CD14-positive monocyte (primary cell): ENCODE results near the gene ATP2A2. TPM values are rescaled to one million over a fixed set of nuclear protein-coding genes. Genes with fewer than 3 reads are reported as not detected.

Experiments used
- DNase-seq, 3 donors: peaks; one replicate each; pipeline ENCODE4 v3.0.0-alpha.2; 2011 to 2022
- H2AFZ ChIP-seq: 2 replicates; pipeline ENCODE4 v1.6.0; 2012; ENCODE audit warnings: mild to moderate bottlenecking, low read depth, low read length, inconsistent platforms; ENCODE audit not compliant: insufficient read depth, poor library complexity, severe bottlenecking
- H3K27ac ChIP-seq, 2 donors: 1 replicate in 1 of 2; 2 replicates in 1 of 2; pipeline ENCODE4 v1.5.1; 2012 to 2013; ENCODE audit warnings: low read length in 2 of 2, control low read depth in 1 of 2, inconsistent platforms in 1 of 2, low read depth in 1 of 2, mild to moderate bottlenecking in 1 of 2
- H3K27me3 ChIP-seq, 2 donors: one replicate each; pipeline versions ENCODE4 v1.6.0 to v1.6.1; 2011 to 2013; ENCODE audit warnings: low read length in 2 of 2; ENCODE audit not compliant: control insufficient read depth in 2 of 2, insufficient read depth in 2 of 2
- H3K36me3 ChIP-seq, 2 donors: replicated peaks in 1 of 2; 1 replicate in 1 of 2; 2 replicates in 1 of 2; pipeline versions ENCODE4 v1.5.1 to v1.6.1; 2012 to 2013; ENCODE audit warnings: low read length in 2 of 2, control low read depth in 1 of 2, inconsistent platforms in 1 of 2, mild to moderate bottlenecking in 1 of 2; ENCODE audit not compliant: insufficient read depth in 2 of 2, control insufficient read depth in 1 of 2
- H3K4me1 ChIP-seq, 2 donors: 1 replicate in 1 of 2; 2 replicates in 1 of 2; pipeline versions ENCODE4 v1.5.1 to v1.6.1; 2012 to 2013; ENCODE audit warnings: low read length in 2 of 2, control low read depth in 1 of 2, inconsistent platforms in 1 of 2, mild to moderate bottlenecking in 1 of 2, moderate library complexity in 1 of 2; ENCODE audit not compliant: insufficient read depth in 2 of 2, control insufficient read depth in 1 of 2
- H3K4me2 ChIP-seq: replicated peaks from 2 replicates; pipeline ENCODE3; 2012; ENCODE audit warnings: low read length, moderate library complexity, mild to moderate bottlenecking; ENCODE audit not compliant: poor library complexity, severe bottlenecking; ENCODE audit errors: extremely low read depth
- H3K4me3 ChIP-seq, 3 experiments: fragments of 200-600 bp in 1 of 3; sonication (generic) in 1 of 3; replicated peaks in 1 of 3; 1 replicate in 2 of 3; 2 replicates in 1 of 3; pipeline ENCODE4 v1.5.1; 2011 to 2013; ENCODE audit warnings: low read length in 3 of 3, mild to moderate bottlenecking in 3 of 3, control low read depth in 2 of 3, low read depth in 2 of 3, inconsistent platforms in 1 of 3, moderate library complexity in 1 of 3
- H3K79me2 ChIP-seq: 2 replicates; pipeline ENCODE4 v1.6.0; 2012; ENCODE audit warnings: mild to moderate bottlenecking, control low read depth, inconsistent platforms, low read length, moderate library complexity; ENCODE audit not compliant: insufficient read depth
- H3K9ac ChIP-seq: 2 replicates; pipeline ENCODE4 v1.6.0; 2017; ENCODE audit warnings: low read length, mild to moderate bottlenecking; ENCODE audit not compliant: insufficient read depth, poor library complexity, severe bottlenecking
- H3K9me3 ChIP-seq, 2 donors: replicated peaks in 1 of 2; 1 replicate in 1 of 2; 2 replicates in 1 of 2; pipeline versions ENCODE4 v1.5.1 to v1.6.1; 2012 to 2013; ENCODE audit warnings: low read length in 2 of 2, control low read depth in 1 of 2; ENCODE audit not compliant: control insufficient read depth in 1 of 2, insufficient read depth in 1 of 2
- H4K20me1 ChIP-seq: 2 replicates; pipeline ENCODE4 v1.6.0; 2012; ENCODE audit warnings: mild to moderate bottlenecking, low read length, control low read depth, moderate library complexity; ENCODE audit not compliant: insufficient read depth
- H3K27ac Mint-ChIP-seq, 7 donors: one replicate each; pipeline ENCODE4 v1.8.0; 2020; ENCODE audit warnings: mild to moderate bottlenecking in 7 of 7, mixed read lengths in 7 of 7, moderate library complexity in 6 of 7, inconsistent platforms in 2 of 7
- H3K27me3 Mint-ChIP-seq, 3 donors: one replicate each; pipeline ENCODE4 v1.8.0; 2021 to 2022; ENCODE audit warnings: low read depth in 3 of 3, mild to moderate bottlenecking in 3 of 3, mixed read lengths in 3 of 3, moderate library complexity in 3 of 3, inconsistent platforms in 1 of 3
- H3K36me3 Mint-ChIP-seq, 2 donors: one replicate each; pipeline ENCODE4 v1.8.0; 2020; ENCODE audit warnings: mixed read lengths in 2 of 2, inconsistent platforms in 1 of 2, mild to moderate bottlenecking in 1 of 2
- H3K4me1 Mint-ChIP-seq: one replicate; pipeline ENCODE4 v1.8.0; 2020; ENCODE audit warnings: mild to moderate bottlenecking, mixed read lengths
- H3K4me3 Mint-ChIP-seq, 2 donors: one replicate each; pipeline ENCODE4 v1.8.0; 2020; ENCODE audit warnings: mild to moderate bottlenecking in 2 of 2, mixed read lengths in 2 of 2, moderate library complexity in 1 of 2
- H3K9me3 Mint-ChIP-seq, 7 donors: one replicate each; pipeline ENCODE4 v1.8.0; 2020 to 2022; ENCODE audit warnings: mixed read lengths in 7 of 7, mild to moderate bottlenecking in 6 of 7, moderate library complexity in 6 of 7, inconsistent platforms in 2 of 7
- WGBS: methylation state at CpG from one replicate; pipeline ENCODE4 v1.1.5; 2013; ENCODE audit warnings: missing lambda C conversion rate; ENCODE audit not compliant: insufficient coverage; 5-methylcytosine and 5-hydroxymethylcytosine counted together
- intact Hi-C, 2 donors: fragments of 100-400 bp; cut with micrococcal nuclease; formaldehyde crosslinking; loops; one replicate each; pipeline versions ENCODE4 v1.15.0 to v1.15.1; 2023
- polyA plus RNA-seq, 3 donors: library from polyadenylated mRNA; depleted of rRNA in 1 of 3; unstranded in 2 of 3; stranded (reverse) in 1 of 3; fragments of 300-500 nt in 2 of 3; fragments of >200 nt in 1 of 3; fragmentation: Illumina TruSeq in 2 of 3; gene quantifications; 1 replicate in 2 of 3; 2 replicates in 1 of 3; pipeline ENCODE4 v1.2.3, GENCODE V29; 2012 to 2021
- TF ChIP-seq, protein P1 (sequence below): fragments of 200-600 bp; IDR thresholded peaks from one replicate; pipeline ENCODE4 v1.8.0; 2022; ENCODE audit warnings: antibody characterized with exemption, mild to moderate bottlenecking

The ATP2A2 gene
- polyA plus RNA-seq, 3 donors, result 4.5 to 83.1 (median 6.9) TPM

DNA sequence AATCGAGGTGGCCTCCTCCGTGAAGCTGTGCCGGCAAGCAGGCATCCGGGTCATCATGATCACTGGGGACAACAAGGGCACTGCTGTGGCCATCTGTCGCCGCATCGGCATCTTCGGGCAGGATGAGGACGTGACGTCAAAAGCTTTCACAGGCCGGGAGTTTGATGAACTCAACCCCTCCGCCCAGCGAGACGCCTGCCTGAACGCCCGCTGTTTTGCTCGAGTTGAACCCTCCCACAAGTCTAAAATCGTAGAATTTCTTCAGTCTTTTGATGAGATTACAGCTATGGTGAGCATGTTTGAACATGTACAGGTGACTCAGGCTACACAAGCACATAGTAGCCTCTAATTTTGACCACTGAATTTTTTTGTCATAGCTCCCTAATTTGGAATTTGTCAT, 59.7 kb downstream of the ATP2A2 start:
- no peak overlapping the region for H3K4me2 ChIP-seq
- no peak for DNase-seq
- peaks cover 99 to 100% of the 10 kb centered on the region in 2 donors for H3K36me3 ChIP-seq
- Mint-ChIP-seq H3K27me3 (no peaks in the 10 kb centered on the region), H3K36me3 (peaks cover 97 to 100% of the 10 kb centered on the region in 2 donors), H3K9me3 (no peaks in the 10 kb centered on the region), H3K27ac (peak overlapping the region in 1 of 7 donors; percentile 9), H3K4me3 (no peak overlapping the region), H3K4me1 (peaks cover 13% of the 10 kb centered on the region)
- no peaks in the 10 kb centered on the region for H3K9me3 ChIP-seq
- 97% methylated on average over 12 of the region's 18 CpGs for WGBS
- H3K27ac ChIP-seq, result no peak overlapping the region
- H3K9ac ChIP-seq, result no peak overlapping the region
- TF ChIP-seq, protein P1, sequence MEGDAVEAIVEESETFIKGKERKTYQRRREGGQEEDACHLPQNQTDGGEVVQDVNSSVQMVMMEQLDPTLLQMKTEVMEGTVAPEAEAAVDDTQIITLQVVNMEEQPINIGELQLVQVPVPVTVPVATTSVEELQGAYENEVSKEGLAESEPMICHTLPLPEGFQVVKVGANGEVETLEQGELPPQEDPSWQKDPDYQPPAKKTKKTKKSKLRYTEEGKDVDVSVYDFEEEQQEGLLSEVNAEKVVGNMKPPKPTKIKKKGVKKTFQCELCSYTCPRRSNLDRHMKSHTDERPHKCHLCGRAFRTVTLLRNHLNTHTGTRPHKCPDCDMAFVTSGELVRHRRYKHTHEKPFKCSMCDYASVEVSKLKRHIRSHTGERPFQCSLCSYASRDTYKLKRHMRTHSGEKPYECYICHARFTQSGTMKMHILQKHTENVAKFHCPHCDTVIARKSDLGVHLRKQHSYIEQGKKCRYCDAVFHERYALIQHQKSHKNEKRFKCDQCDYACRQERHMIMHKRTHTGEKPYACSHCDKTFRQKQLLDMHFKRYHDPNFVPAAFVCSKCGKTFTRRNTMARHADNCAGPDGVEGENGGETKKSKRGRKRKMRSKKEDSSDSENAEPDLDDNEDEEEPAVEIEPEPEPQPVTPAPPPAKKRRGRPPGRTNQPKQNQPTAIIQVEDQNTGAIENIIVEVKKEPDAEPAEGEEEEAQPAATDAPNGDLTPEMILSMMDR, result no peak
- H3K79me2 ChIP-seq, result peaks cover 15% of the 10 kb centered on the region
- H4K20me1 ChIP-seq, result peaks cover 77% of the 10 kb centered on the region
- intact Hi-C loops, result no loop called here
- H3K4me3 ChIP-seq, result no peak overlapping the region
- H3K4me1 ChIP-seq, result peaks cover 15% of the 10 kb centered on the region in 2 donors
- no peak overlapping the region for H2AFZ ChIP-seq
- H3K27me3 ChIP-seq, result no peaks in the 10 kb centered on the region

DNA sequence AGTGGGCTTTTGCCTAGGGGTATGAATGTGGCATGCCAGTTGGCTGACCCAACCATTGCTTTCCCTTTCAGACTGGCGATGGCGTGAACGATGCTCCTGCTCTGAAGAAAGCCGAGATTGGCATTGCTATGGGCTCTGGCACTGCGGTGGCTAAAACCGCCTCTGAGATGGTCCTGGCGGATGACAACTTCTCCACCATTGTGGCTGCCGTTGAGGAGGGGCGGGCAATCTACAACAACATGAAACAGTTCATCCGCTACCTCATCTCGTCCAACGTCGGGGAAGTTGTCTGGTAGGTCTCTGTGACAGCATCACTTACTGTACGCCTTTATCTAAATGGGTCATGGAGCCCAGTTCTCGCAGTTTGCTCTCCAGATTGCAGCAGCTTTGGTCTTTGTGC, 61.1 kb downstream of the ATP2A2 start:
- H3K27me3 Mint-ChIP-seq, result no peaks in the 10 kb centered on the region
- Histone ChIP-seq H3K27me3 (no peaks in the 10 kb centered on the region), H3K9me3 (no peaks in the 10 kb centered on the region), H2AFZ (no peak overlapping the region), H3K9ac (no peak overlapping the region), H3K4me1 (peaks cover 15 to 16% of the 10 kb centered on the region in 2 donors), H3K79me2 (peaks cover 13% of the 10 kb centered on the region), H3K36me3 (peaks cover 97 to 100% of the 10 kb centered on the region in 2 donors), H4K20me1 (peaks cover 74% of the 10 kb centered on the region), H3K4me3 (no peak overlapping the region), H3K4me2 (no peak overlapping the region), H3K27ac (no peak overlapping the region)
- intact Hi-C loops, result no loop called here
- no peaks in the 10 kb centered on the region for H3K9me3 Mint-ChIP-seq
- TF ChIP-seq, protein P1, result no peak
- no peak for DNase-seq
- no peak overlapping the region for H3K4me3 Mint-ChIP-seq
- peaks cover 98 to 100% of the 10 kb centered on the region in 2 donors for H3K36me3 Mint-ChIP-seq
- no peak overlapping the region for H3K27ac Mint-ChIP-seq
- 95% methylated on average over 14 of the region's 15 CpGs for WGBS
- H3K4me1 Mint-ChIP-seq, result peaks cover 16% of the 10 kb centered on the region
